DMS79 treated with DMSO at 0.1 percent for 48 hours (cell line): ENCODE results near the gene PHKB.
"Not testable (repeated sequence)": the region's sequence is repeated elsewhere in the genome, so short reads cannot be mapped to it uniquely, and the experiment has no call there.

ENCODE experiments used
- DNase-seq: peaks from one replicate; lab custom pipeline; 2025; lab: John Stamatoyannopoulos, UW

The PHKB gene

DNA sequence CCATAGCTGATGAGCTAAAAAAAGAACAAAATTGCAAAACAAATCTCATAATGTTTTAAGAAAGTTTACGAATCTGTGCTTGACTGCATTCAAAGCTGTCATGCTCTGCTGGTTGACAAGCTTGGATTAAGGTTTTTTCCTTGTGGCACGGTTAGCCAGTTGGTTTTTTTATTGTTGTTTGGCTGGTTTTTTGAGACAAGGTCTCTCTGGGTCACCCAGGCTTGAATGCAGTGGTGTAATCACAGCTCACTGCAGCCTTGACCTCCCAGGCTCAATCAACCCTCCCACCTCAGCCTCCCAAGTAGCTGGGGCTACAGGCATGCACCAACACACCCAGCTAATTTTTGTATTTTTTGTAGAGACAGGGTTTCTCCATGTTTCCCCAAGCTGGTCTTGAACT, 45.7 kb downstream of the PHKB start:
- DNase-seq = no peak

DNA sequence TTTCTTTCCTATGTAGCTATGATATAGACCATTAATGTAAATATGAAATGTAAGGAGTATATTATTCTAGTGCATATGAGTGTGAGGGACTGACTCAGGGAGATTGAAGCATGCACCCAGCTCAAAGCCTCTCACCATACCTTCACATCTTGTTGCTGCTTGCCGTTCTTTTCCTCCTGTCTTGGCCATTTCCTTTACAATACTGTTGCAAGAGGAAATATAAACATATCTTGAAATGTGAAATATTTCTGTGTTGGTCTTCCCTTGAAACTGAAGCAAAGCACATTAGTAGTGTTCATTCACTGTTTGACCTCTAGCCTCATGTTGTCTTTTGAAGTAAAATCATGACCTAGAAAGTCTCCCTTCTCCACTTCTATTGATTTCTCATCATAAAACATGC, 46.6 kb downstream of the PHKB start:
- DNase-seq = no peak

DNA sequence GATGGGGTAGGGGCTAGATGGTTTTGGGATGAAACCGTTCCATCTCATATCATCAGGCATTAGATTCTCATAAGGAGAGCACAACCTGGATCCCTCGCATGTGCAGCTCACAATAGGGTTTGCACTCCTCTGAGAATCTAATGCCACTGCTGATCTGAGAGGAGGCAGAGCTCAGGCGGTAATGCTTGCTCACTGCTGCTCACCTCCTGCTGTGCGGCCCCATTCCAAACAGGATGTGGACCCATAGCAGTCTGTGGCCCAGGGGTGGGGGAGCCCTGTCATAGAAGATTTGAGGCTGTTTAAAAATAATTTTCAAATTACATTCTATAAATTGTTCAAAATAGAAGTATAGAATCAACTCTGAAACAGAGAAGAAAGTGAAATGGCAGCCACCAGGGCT, 50.8 kb downstream of the PHKB start:
- DNase-seq = no peak

DNA sequence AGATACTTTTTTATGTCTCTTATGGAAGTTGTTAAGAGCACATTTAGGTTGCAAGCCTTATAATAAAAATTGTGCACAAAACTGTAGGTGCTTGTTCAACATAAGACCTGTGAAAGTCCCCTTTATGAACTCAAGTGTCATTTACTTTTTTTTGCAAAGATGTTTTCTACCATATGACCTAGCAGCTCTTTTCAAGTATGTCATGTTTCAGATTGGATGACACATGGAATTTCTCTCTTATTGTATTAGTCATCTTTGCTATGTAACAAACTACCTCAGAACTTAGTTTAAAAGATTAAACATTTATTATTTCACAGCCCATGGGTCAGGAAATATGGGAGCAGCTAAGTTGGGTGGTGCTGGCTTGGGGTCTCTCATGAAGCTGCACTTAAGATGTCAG, 57.9 kb downstream of the PHKB start:
- DNase-seq = no peak

DNA sequence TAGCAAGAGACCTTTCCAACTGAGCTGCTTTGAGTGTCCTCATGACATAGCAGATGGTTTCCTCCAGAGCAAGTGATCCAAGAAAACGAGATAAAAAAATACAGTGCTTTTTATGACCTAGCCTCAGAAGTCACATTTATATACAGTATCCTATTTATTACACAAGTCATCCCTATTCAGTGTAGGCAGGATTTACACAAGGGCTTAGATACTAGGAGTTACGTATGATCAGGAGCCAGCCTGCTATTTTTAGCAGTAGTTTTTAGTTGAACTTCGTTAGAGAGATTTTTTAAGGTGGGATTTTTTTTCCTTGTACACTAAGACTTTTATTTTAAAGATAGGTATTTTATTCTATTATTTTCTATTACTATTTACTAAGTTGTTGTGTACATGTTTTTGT, 58.4 kb downstream of the PHKB start:
- no peak for DNase-seq

DNA sequence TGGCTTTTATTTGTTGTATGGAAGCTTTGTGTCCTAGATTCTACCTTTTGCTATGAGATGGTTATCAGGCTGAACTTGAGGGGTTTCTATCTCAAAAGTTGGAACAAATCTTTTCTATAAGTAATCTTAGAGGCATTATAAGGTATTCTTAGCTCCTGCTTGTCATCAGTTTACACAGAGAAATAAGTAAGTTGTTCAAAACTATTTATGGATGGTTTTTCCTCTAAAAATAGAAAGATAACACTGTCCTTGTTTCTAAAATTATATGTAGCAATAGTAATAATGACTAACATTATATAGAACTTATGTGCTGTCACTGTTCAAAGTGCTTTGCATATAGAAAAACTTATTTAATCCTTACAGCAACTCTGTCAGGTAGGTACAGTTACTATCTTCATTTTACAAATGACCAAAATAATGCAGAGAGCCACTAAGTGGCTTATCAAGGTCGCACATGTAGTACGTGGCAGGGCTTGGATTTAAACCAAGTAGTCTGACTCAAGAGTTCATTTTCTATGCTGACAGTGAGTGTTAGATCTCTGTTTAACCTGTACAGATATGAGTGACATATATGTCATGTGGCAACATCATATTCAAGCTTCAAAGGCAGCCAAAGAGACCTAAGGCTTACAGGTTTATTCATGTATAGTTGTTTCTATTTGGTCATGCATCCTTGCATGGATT, 59.0 kb downstream of the PHKB start:
- DNase-seq = no peak

DNA sequence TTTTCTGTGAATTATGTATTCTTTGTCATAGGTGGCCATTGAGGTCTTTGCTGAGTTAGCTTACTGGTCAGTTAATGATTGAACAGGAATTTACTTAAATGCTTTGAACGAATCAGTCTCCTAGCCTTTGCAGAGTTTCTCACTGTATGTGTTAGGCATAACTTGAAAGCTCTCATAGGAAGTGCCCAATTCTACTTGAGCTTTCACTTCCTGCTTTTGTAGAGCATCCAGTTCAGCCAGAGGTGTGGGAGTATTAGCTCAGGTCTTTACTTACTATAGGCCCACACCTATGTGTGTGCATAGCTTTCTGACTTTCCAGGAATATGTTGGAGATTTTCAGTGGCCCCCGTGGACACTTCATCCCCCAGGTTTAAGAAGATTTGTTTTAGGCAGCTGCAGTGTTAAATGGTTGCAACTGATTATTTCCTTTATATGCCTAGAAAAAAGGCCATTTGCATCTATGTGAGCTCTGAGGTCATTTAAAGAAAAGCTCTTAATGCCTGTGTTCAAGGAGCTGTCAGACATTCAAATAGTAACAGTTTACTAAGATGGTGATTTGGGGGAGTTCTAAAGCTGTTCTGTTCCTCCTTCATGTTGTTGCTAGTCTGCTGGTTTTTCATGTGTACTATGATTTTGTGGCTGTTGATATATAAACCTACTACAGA, 62.3 kb downstream of the PHKB start:
- no peak for DNase-seq

DNA sequence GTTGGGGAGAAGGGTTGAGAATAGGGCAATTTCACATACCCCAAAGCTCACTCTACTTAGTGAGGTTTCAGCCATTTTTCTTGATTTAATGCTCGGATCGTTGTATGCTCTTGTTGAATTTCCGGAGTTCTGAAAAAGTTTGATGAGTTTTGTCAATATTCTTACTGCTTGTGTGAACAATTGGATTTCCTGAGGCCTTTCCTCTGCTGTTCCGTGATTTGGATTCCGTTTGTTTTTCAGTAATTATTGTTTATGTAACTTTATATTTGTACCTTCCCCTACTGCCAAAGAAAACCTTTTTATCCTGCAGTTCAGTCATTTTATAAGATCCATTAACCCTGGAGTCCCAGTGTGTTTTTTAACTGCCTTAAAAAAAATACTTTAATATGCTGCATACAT, 62.9 kb downstream of the PHKB start:
- DNase-seq = no peak

DNA sequence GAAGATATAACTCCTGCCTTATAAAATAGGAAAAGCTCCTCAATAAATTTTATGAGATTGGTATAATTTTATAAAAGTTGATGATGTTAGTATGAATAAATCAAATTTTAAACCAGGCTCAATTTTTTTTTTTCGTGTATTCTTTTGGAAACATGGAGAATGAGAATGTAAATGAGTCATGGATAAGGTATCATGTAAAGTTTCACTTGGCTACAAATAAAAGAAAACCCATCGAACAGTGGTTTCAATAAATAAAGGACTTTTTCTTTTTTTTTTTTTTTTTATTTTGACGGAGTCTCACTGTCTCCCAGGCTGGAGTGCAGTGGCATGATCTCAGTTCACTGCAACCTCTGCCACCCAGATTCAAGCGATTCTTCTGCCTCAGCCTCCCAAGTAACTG, 67.3 kb downstream of the PHKB start:
- no peak for DNase-seq

DNA sequence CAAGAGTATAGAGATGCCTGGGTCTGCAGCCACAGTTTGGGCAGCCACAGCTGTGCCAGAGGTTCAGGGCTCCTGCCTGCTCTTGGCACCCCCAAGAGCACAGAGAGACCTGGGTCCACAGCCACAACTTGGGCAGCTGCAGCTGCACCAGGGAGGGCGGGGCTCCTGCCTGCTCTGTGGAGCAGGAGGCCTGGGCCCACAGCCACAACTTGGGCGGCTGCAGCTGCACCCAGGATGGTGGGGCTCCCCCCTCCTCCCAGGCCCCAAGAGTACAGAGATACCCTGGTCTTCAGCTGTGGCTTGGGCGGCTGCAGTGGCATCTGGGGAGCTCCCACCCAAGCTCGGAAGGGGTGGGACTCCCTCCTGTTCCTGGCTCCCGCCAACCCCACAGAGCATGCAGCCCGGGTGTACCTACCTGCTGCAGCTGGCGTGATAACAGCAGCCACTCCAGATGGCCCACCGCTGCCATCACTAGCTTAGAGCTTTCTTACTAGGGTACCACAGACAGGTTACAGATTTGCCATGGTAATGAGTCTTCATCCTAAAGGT, 72.7 kb downstream of the PHKB start:
- DNase-seq = no peak

DNA sequence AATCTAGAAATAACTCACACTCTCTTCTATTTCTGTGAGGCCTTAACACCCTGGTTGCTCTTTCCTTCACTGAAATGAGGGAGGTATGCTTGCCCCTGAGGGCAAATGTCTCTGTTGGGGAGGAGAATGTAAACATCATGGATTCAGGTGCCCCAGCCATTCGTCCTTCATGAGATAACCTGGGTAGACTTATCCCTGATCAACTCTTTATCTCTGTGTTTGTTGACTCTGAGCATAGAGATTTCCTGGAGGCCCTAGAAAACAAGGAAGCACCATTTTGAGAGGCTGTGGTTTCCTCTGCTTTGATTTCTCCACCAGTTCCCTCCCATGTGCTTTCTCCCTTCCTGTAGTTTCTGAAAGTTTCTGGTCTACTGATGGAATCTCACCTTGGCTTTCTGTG, 77.3 kb downstream of the PHKB start:
- no peak for DNase-seq

DNA sequence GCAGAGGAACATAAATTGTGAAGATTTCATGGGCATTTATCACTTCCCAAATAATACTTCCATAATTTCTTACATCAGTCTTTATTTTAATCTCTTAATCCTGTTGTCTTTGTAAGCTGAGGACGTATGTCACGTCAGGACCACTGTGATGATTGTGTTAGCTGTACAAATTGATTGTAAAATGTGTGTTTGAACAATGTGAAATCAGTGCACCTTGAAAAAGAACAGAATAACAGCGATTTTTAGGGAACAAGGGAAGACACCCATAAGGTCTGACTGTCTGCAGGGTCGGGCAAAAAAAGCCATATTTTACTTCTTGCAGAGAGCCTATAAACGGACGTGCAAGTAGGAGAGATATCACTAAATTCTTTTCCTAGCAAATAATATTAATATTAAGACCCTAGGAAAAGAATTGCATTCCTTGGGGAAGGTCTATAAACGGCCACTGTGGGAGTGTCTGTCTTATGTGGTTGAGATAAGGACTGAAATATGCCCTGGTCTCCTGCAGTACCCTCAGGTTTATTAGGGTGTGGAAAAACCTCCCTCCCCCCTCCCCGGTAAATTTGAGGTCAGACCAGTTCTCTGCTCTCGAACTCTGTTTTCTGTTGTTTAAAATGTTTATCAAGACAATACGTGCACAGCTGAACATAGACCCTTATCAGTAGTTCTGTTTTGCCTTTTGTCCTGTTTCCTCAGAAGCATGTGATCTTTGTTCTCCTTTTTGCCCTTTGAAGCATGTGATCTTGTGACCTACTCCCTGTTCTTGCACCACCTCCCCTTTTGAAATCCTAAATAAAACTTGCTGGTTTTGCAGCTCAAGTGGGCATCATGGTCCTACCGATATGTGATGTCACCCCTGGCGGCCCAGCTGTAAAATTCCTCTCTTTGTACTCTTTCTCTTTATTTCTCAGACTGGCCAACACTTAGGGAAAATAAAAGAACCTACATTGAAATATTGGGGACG, 78.9 kb downstream of the PHKB start:
- not testable (repeated sequence) for DNase-seq

DNA sequence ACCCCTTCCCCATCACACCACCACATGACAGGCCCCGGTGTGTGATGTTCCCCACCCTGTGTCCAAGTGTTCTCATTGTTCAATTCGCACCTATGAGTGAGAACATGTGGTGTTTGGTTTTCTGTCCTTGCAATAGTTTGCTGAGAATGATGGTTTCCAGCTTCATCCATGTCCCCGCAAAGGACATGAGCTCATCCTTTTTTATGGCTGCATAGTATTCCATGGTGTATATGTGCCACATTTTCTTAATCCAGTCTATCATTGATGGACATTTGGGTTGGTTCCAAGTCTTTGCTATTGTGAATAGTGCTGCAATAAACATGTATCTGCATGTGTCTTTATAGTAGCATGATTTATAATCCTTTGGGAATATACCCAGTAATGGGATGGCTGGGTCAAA, 80.0 kb downstream of the PHKB start:
- DNase-seq = not testable (repeated sequence)

DNA sequence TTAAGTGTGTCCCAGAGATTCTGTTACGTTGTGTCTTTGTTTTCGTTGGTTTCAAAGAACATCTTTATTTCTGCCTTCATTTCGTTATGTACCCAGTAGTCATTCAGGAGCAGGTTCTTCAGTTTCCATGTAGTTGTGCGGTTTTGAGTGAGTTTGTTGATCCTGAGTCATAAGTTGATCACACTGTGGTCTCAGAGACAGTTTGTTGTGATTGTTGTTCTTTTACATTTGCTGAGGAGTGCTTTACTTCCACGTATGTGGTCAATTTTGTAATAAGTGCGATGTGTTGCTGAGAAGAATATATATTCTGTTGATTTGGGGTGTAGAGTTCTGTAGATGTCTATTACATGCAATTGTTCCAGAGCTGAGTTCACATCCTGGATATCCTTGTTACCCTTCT, 83.1 kb downstream of the PHKB start:
- DNase-seq = not testable (repeated sequence)

DNA sequence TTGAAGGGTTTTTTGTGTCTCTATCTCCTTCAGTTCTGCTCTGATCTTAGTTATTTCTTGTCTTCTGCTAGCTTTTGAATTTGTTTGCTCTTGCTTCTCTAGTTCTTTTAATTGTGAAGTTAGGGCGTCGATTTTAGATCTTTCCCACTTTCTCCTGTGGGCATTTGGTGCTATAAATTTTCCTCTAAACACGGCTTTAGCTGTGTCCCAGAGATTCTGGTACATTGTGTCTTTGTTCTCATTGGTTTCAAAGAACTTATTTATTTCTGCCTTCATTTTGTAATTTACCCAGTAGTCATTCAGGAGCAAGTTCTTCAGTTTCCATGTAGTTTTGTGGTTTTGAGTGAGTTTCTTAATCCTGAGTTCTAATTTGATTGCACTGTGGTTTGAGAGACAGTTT, 90.1 kb downstream of the PHKB start:
- DNase-seq = not testable (repeated sequence)

DNA sequence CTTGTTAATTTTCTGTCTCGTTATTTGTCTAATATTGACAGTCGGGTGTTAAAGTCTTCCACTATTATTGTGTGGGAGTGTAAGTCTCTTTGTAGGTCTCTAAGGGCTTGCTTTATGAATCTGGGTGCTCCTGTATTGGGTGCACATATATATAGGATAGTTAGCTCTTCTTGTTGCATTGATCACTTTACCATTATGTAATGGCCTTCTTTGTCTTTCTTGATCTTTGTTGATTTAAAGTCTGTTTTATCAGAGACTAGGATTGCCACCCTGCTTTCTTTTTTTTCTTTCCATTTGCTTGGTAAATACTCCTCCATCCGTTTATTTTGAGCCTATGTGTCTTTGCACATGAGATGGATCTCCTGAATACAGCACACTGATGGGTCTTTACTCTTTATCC, 90.6 kb downstream of the PHKB start:
- not testable (repeated sequence) for DNase-seq

DNA sequence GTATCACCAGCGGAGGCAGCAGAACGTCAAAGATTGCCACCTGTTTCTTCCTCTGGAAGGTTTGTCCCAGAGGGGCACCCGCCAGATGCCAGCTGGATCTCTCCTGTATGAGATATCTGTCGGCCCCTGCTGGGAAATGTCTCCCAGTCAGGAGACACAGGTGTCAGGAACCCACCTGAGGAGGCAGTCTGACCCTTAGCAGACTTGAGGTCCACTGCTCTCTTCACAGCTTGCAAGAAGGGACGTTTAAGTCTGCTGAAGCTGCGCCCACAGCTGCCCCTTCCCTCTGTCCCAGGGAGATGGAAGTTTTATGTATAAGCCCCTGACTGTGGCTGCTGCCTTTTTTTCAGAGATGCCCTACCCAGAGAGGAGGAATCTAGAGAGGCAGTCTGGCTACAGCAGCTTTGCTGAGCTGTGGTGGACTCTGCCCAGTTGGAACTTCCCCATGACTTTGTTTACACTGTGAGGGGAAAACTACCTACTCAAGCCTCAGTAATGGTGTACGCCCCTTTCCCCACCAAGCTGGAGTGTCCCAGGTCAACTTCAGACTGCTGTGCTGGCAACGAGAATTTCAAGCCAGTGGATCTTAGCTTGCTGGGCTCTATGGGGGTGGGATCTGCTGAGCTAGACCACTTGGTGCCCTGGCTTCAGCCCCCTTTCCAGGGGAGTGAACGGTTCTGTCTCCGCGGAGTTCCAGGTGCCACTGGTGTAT, 92.9 kb downstream of the PHKB start:
- DNase-seq = no peak

DNA sequence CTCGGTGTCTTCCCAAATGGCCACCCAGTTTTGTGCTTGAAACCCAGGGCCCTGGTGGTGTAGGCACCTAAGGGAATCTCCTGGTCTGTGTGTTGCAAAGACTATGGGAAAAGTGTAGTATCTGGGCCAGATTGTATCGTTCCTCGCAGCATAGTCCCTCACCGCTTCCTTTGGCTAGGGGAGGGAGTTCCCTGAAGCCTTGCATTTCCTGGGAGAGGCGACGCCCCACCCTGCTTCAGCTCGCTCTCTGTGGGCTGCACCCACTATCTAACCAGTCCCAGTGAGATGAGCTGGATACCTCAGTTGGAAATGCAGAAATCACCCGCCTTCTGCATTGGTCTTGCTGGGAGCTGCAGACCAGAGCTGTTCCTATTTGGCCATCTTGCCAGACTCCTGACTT, 93.5 kb downstream of the PHKB start:
- not testable (repeated sequence) for DNase-seq

DNA sequence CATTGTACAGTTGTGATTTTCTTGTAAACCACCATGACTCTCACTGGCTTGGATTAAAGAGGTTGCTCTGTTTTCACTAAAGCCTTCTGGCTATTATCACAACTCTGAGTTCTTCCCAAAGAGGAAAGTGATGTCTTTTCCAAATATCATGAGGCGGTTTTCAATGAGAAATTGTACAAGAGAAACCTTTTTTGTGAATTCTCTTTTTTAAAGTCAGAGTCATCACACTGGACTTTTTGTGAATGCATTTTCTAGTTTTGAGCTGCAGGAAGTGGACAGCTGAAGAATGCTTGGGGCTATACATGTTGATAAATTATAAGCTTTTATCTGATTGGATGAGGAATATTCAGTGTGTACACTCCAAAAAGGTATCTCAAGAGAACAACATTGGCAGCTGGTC, 100.2 kb downstream of the PHKB start:
- DNase-seq = no peak

DNA sequence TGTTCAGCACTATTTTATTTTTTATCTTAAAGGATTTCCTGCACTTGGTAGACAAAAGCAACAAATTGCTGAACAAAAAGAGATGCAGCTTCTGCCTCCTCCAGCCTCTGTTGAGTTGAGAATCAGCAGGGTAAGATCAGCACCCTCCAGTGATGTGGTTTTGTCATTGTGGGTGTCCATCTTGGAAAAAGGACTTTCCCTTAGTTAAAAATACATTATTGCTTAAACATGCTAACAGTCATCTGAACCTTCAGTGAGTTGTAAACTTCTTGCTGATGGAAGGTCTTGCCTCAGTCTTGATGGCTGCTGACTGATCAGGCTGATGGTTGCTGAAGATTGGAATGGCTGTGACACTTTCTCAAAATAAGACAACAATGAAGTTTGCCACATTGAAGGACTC, 101.2 kb downstream of the PHKB start:
- no peak for DNase-seq

DNA sequence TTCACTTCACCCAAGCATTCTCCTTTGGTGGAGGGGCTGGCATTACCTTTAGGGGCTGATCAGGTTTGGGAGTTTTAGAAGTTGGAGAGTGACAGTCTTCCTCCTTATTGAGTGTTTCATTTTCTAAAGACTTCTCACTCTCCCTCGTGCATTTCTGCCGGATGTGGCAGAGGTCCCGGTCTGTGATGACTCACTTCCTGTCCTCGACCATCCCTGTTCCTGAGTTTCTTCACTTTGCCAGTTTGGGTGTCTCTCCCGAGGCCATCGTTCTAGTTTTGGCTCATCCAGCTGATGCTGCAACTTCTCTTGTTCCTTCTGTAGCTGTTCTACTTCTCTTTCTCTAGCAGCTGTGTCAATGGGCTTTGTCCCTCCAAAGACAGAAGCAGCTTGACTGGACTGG, 104.3 kb downstream of the PHKB start:
- no peak for DNase-seq

DNA sequence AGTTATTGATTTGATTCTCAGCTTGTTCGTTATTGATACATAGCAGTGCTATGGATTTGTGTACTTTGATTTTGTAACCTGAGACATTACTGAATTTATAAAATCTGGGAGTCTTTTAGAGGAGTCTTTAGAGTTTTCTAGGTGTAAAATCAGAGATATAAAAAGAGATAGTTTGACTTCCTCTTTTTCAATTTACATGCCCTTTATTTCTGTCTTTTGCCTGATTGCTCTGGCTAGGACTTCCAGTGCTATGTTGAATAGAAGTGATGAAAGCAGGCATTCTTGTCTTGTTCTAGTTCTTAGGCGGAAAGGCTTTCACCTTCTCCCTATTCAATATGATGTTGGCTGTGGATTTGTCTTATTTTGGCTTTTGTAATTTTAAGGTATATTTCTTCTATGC, 106.2 kb downstream of the PHKB start:
- DNase-seq = no peak
